Suppressor macrophage treated with lipopolysaccharide for 4 hours (primary cell): Measurements from ENCODE around the gene KLF6.
"Not testable (repeated sequence)": the region's sequence is repeated elsewhere in the genome, so short reads cannot be mapped to it uniquely, and the experiment has no call there.

ENCODE experiments used
- DNase-seq: peaks from one replicate; pipeline ENCODE4 v3.0.0-alpha.2; 2020

The KLF6 gene

GRCh38 chr10:3755440-3756359 is 29.3 kb downstream of the KLF6 start:
- DNase-seq, result no peak

GRCh38 chr10:3754727-3755439 is 30.1 kb downstream of the KLF6 start:
- peak; percentile 49 for DNase-seq

DNA sequence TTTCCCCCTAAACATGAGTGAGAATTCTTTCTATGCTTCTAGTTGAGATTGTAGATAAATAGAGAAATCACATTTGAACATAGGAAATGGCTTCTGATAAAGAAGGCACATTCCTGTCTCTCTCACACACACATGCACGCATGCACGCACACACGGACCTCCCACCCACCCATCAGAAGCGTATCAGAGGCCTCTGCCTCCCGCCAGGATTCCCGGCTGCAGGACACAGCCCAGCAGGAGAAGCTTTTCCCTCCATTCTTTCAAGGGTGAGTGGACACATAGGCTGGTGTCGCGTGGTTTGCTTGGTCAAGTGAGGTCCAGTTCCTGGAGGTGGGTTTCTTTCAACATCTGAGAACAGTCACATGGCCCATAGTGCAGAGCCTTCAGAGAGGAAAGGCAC is 34.2 kb downstream of the KLF6 start:
- no peak for DNase-seq

GRCh38 chr10:3750006-3750816 is 34.8 kb downstream of the KLF6 start:
- DNase-seq, result peak; percentile 74

DNA sequence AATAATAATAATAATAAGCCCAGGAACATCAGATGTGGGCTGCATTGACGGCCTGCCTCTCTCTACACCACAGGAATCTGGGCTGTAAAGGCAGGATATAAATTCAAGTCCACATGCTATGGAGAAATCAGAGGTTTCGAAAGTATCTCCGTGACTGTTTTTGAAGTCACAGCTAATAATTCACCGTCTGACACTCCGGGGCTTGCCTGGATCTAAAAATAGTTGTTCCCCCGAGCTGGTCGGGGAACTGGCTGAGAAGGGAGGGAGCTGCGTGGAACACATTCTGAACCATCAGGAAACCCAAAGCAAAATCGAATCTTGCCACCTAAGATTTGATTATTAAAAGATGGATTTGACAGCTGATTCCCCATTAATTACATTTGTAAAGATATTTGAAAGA is 35.4 kb downstream of the KLF6 start:
- peak; percentile 85 for DNase-seq

GRCh38 chr10:3749011-3749410 is 36.0 kb downstream of the KLF6 start:
- no peak for DNase-seq

DNA sequence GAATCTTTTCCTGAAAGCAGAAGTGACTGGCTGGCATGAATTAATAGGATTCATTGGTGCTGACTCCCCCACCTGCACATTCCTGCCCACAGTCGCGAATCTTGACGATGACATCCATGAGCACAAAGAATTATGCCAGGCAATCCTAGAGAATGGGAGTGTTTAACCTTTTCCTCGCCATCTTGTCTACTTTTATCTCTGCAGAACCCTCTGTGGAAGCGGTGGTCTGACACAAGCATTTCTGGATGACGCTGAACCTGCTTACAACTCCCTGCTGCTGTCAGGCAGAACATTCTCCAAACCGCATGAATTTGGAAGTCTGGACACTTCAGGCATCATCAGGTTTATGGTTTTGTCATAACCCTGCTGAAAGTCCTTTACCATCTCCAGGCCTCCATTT is 36.5 kb downstream of the KLF6 start:
- no peak for DNase-seq

DNA sequence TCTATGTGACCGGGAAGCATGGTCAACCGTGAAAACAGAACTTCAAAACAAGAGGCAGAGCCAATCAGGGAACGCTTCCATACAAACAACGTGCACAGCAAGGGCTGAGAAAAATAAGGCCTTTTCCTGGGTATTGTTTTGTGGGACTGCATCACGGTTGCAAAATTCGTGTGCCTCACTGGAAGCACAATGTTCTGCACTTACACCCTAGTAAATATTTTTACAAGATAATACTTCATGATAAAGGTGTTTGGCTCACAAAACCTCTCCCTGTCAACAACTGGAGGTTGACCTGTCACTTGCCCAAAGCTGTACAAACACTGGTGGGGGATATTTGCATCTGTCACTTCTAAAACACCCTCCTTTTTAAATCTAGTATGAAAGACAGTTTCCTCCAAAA is 37.0 kb downstream of the KLF6 start:
- no peak for DNase-seq

DNA sequence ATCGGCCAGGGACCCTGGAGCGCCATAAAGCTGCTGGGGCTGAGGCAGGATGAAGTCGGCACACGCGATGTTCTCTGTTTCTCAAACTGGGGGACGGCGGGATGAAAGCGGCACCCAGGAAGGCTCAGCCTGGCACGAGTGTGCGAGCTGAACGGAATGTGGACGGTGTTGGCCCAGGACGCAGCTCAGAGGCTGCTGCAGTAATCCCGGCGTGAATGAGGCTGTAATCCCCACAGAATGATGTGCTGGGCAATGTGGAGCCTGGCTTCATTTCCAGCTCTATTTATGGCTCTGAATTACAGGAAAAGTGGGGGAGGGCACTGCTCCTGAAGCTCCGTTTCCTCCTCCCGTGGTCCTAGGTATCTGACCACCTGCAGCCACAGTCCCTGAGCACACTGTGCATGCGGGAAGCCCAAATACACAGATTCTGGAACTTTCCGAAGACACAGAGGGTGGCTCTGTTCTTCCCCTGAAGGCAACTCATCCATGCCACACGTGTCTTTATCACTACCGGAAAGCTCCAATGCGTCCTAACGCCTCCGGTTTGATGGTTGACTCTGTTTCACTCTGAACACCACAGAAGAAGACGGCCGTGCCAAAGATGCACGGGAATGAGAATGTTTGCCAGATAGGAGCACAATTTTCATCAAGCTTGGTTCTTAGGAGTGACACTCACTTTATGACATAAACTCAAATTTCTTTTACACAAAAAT is 37.6 kb downstream of the KLF6 start:
- DNase-seq, result no peak

DNA sequence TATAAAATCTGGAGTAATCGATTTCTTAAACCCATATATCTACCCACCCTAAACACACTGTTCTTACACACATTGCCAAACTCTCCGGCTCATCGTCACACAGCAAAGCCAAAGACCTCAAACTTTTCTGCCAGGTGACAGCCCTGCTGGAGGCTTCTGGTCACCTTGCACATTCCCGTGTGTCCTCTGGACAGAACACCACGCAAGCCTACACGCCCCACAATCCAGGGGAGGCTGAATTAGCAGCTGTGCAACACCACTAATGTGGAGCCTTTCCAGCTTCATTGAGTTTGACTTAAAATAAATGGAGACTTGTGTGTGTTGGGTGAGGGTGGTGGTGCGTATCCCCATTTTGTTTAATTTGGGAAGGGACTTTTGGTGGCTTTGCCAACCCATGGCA is 38.4 kb downstream of the KLF6 start:
- DNase-seq, result no peak

- DNase-seq, result no peak
These were observed 39.5 kb downstream of the KLF6 start for GRCh38 chr10:3745521-3745920.

DNA sequence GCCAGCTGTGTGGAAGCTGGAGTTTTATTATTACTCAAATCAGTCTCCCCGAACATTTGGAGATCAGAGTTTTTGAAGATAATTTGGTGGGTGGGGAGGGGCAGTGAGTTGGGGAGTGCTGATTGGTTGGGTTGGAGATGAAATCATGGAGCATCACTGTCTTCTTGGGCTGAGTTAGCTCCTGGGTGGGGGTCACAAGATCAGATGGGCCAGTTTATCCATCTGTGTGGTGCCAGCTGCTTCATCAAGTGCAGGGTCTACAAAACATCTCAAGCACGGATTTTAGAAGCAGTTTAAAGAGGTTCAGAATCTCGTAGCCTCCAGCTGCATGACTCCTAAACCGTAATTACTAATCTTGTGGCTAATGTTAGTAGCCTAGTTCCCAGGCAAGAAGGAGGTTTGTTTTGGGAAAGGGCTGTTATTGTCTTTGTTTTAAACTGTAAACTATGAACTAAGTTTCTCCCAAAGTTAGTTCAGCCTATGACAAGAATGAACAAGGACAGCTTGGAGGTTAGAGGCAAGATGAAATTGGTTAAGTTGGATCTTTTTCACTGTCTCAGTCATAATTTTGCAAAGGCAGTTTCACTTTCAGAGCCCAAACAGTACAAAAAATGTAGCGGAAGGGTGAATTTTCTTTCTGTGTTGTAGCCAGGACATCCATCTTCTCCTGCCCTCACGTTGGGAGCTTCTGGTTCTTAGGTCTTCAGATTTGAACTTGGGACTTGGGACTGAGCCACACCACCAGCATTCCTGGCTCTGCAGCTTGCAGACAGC is 43.1 kb downstream of the KLF6 start:
- DNase-seq, result no peak

DNA sequence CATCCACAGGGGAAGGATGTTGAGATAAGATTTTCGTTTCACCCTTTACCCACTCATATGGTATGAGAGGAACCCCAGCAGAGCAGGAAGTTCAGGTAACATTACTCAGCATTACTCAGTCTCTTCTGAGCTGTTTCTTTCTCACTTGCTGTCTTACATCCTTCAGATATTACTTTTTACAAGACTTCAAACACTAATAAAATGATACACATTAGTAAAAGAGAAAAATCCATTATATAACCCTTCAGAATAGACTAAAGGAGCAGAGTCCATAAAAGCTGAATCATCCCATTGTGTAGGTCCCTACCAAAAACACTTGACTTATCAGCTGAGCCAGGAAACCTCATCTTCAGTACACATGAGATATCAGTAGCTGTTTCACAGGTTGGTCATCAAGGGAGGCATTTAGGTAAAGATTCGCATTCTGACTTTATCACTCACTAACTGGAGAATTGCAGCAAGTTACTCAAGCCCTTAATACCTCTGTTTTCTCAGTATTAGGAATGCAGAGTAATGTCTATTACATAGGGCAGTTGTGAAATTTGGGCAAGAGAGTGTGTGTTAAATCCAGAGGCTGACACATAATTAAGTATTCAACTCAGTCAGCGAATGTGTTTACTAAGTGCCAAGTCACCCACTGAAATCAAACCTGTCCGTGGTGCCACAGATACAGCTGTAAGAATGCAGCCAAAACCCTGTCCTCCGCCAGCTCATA is 44.7 kb downstream of the KLF6 start:
- DNase-seq, result peak; percentile 81

GRCh38 chr10:3738855-3739350 is 46.1 kb downstream of the KLF6 start:
- no peak for DNase-seq

- no peak for DNase-seq
These were observed 47.1 kb downstream of the KLF6 start for GRCh38 chr10:3737864-3738263.

DNA sequence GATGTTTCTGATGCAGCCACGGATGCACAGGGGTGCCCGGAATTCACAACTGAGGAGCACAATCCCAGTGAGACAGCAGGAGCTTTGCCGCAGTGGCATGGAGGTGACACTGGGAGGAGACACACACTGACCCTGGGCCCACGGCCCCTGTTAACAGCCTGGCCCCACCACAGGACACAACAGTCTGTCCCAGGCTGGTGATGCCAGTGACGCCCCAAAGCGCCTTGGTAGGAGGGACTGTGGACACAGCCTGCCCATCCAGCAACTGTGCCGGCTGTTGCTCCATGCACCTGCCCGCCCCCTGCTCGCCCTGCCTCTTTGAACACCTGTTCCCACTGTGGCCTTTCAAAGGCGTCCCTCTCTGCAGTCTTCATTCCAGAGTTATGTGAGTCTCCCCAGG is 49.8 kb downstream of the KLF6 start:
- DNase-seq, result no peak

GRCh38 chr10:3734111-3734510 is 50.9 kb downstream of the KLF6 start:
- no peak for DNase-seq

GRCh38 chr10:3732183-3732582 is 52.8 kb downstream of the KLF6 start:
- not testable (repeated sequence) for DNase-seq

GRCh38 chr10:3729397-3729976 is 55.5 kb downstream of the KLF6 start:
- DNase-seq, result peak; percentile 61

GRCh38 chr10:3728563-3728962 is 56.4 kb downstream of the KLF6 start:
- no peak for DNase-seq

- DNase-seq, result no peak
These were observed 57.7 kb downstream of the KLF6 start for GRCh38 chr10:3727268-3727667.
